HFF-Myc (cell line): ENCODE measurements around the gene DDIT3.

ENCODE experiments used
- DNase-seq: peaks from one replicate; pipeline ENCODE4 v3.0.0-alpha.2; 2011; ENCODE audit warnings: low read depth; ENCODE audit errors: extremely low read depth
- H3K4me3 ChIP-seq: replicated peaks from 2 replicates; pipeline ENCODE4 v1.5.1; 2011; ENCODE audit warnings: low read depth, mild to moderate bottlenecking, control low read depth, low read length
- CTCF ChIP-seq: IDR thresholded peaks from 2 replicates; pipeline ENCODE4 v1.5.1; 2012; ENCODE audit warnings: mild to moderate bottlenecking, low read depth, low read length, control low read depth; ENCODE audit errors: missing control alignments

Gene DDIT3

GRCh38 chr12:57475271-57476161 lies 44.8 kb downstream of the DDIT3 start:
- TF ChIP-seq CTCF = no peak
- peak overlapping the region; percentile 34 for H3K4me3 ChIP-seq
- no peak for DNase-seq

GRCh38 chr12:57474862-57475261 lies 45.5 kb downstream of the DDIT3 start:
- no peak for TF ChIP-seq CTCF
- DNase-seq = no peak
- no peak overlapping the region; the same call in 1 of the 2 replicates for H3K4me3 ChIP-seq

GRCh38 chr12:57474430-57474829 lies 45.9 kb downstream of the DDIT3 start:
- H3K4me3 ChIP-seq = no peak overlapping the region
- no peak for TF ChIP-seq CTCF
- DNase-seq = no peak

- TF ChIP-seq CTCF = no peak
- no peak overlapping the region for H3K4me3 ChIP-seq
- DNase-seq = no peak
Measured at GRCh38 chr12:57473886-57474285, 46.4 kb downstream of the DDIT3 start.

- no peak for TF ChIP-seq CTCF
- no peak for DNase-seq
- H3K4me3 ChIP-seq = no peak overlapping the region
Measured at GRCh38 chr12:57473392-57473791, 46.9 kb downstream of the DDIT3 start.

GRCh38 chr12:57472391-57472790 lies 47.9 kb downstream of the DDIT3 start:
- TF ChIP-seq CTCF = no peak
- H3K4me3 ChIP-seq = no peak overlapping the region
- no peak for DNase-seq
